ENCODE results near the gene CHRNA3.

- TF ChIP-seq CTCF (IDR thresholded peaks at IDR 0.05; ENCODE audit: poor library complexity, severe bottlenecking) (no peak), RAD21 (conservative IDR thresholded peaks at IDR 0.05) (no peak), POLR2AphosphoS5 (IDR thresholded peaks at IDR 0.05) (no peak)
Observed at GRCh38 chr15:78550815-78551214, 70.0 kb downstream of the CHRNA3 start.
